KOPT-K1 (cell line): ENCODE results near the gene ZBTB16.

ENCODE experiments used
- H3K27ac ChIP-seq: fragments of 200-600 bp; sonication (generic); 2 replicates; pipeline ENCODE4 v1.5.1; 2016; ENCODE audit warnings: antibody characterized with exemption, mild to moderate bottlenecking, low read depth, low read length; ENCODE audit not compliant: poor library complexity, severe bottlenecking
- H3K36me3 ChIP-seq: fragments of 200-600 bp; sonication (generic); 2 replicates; pipeline ENCODE4 v1.5.1; 2017; ENCODE audit warnings: antibody characterized with exemption, mild to moderate bottlenecking, low read length, moderate library complexity; ENCODE audit not compliant: insufficient read depth
- H3K9me3 ChIP-seq: fragments of 200-600 bp; sonication (generic); 2 replicates; pipeline ENCODE4 v1.5.1; 2017; ENCODE audit warnings: antibody characterized with exemption, low read length, mild to moderate bottlenecking; ENCODE audit not compliant: insufficient read depth, poor library complexity, severe bottlenecking

The ZBTB16 gene

DNA sequence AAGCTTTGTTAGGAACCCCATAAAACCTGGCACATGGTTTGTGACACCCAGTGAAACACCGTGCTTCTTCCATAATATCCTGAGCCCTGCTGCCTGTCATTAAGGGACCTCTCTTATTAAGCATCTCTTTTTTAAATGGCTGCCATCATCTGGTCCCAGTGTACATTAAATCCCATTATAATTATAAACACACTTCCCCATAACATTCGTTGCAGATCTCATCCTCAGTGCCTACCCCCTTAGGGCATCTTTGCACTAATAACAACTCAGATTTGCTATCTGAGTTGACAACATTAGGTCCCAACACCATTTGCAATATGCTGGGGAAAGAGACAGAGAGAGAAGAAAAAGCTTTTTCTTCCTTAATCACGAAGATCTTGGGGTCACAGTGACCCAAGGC is 4.7 kb upstream of the ZBTB16 start:
- Histone ChIP-seq H3K27ac (no peak overlapping the region), H3K9me3 (peaks cover 12% of the 10 kb centered on the region), H3K36me3 (no peaks in the 10 kb centered on the region)

DNA sequence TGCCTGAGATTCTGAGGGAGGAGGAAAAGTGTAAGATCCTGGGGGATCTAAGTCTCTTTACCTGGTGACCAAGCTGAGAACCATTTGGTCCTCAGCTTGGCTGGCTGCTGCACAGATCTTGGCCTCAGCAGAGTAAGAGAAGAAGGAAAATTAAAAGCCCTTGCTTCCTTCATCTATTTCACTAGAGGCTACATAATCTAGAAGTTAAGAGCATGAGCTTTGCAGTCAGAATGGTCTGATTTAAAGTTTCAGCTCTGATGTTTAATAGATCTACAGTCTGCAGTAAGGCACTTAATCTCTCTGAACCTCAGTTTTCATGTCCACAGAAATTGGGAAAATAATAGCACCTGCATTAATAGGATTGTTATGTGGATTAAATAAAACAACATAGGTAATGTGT is 3.1 kb upstream of the ZBTB16 start:
- Histone ChIP-seq H3K36me3 (no peaks in the 10 kb centered on the region), H3K27ac (no peak overlapping the region), H3K9me3 (peaks cover 16% of the 10 kb centered on the region)

DNA sequence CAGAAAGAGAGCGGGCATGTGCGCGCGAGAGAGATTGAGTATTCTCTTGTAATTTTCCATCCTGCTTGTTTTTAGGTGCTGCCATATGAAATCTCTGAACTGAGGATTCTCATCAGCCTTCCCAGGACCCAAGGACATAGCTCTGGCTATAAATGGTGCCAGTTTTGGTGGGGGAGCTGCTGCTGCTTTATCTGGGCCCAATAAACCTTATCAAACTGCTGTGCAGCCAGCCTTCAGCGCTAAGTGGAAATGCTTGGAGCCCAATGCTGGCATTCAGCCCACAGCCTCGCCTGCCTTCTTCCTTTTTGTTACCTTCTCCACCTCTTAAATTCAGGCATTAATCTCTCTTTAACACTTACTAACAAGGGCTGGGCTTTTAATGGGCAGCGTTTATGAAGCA is 2.4 kb upstream of the ZBTB16 start:
- peaks cover 16% of the 10 kb centered on the region for H3K9me3 ChIP-seq
- no peaks in the 10 kb centered on the region for H3K36me3 ChIP-seq
- H3K27ac ChIP-seq, result no peak overlapping the region

DNA sequence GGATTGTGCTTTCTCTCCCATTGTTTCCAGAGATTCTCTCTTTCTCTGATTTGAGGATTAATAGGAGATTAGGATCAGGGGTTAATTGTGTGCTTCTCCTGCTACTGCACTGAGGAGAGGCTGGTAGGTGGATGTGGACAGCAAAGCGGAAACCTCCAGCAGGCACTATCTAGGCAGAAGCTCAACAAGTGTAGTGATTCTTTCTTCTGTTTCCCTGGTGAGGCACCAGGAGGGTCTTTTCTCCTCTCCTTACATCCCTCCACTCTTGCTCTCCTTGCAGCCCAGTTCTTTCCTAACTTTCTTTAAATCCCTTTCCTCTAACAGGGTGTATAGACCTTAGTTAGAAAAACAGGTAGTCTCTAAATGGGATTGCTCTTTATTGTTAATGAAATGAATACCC is 1.9 kb upstream of the ZBTB16 start:
- Histone ChIP-seq H3K36me3 (no peaks in the 10 kb centered on the region), H3K9me3 (peaks cover 16% of the 10 kb centered on the region), H3K27ac (no peak overlapping the region)

DNA sequence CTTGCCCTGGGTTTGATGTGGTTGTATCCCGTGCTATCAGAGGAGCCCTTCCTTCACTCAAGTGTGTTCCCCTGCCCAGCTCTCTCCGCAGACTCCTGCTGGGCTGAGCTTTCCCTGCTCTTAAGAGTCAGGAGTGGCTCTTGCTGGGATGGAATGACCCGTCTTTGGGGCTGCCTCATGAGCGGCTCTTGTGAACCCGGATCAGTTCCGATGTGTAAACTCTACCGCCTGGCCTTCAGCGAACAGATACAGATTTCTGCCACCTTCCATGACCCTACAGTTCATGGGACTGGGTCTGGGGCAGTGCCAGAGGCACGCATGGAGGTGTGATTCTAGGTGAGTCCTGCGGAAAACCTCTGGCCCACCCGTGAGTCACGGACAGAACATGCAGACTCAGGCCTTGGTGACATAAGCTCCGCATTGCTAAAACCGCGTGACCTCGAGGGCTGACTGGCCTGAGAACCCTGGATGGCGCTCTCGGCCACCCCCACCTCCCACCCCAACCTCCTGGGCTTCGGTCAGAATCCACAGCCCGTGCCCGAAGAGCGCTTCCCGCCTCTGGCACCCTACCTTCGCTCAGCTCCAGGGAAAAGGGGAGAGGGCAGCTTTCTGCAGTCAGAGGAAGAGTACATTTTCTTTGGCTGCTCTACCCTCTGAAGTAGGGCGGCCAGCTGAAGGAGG is 1.3 kb upstream of the ZBTB16 start:
- H3K9me3 ChIP-seq, result peaks cover 16% of the 10 kb centered on the region
- no peak overlapping the region for H3K27ac ChIP-seq
- H3K36me3 ChIP-seq, result no peaks in the 10 kb centered on the region

DNA sequence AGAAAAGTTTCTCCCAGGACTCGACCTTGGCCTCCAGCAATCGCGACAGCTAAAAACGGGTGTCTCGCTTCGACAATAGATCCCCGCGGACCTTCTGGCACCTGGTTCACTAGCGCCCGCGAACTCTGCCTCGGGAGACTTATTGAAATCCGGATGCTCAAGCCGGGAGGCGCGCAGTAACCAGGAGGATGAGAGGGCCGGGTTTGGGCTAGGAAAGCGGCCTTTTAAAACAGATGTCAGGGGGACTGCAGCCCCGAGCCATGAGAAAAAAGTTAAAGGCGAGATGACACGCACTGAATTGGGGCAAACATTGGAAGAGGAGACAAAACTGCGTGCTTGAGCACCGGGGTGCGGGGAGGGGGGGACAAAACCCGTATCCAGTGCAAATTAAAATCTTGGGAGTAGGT is 637 bp upstream of the ZBTB16 start:
- peaks cover 16% of the 10 kb centered on the region for H3K9me3 ChIP-seq
- no peaks in the 10 kb centered on the region for H3K36me3 ChIP-seq
- H3K27ac ChIP-seq, result no peak overlapping the region

DNA sequence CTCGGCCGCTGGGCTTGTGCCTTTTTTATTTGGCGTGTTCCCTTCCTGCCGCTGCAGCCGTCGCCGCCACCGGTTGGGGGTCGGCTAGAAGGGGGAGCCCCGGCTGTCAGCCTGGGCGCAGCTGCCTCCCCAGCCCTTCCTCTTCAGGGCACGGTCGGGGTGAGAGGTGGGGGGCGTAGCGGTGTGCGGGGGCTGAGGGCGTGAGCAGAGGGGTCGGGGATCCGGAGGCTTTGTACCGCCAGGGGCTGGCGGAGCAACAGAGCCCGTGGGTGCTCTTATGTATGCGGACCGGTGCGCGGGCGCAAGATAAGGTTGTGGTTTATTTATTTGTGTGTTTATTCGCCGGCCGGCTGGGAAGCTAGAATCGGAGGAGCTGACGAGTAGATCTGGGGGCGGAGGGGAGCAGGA is 477 bp downstream of the ZBTB16 start:
- Histone ChIP-seq H3K27ac (no peak overlapping the region), H3K36me3 (no peaks in the 10 kb centered on the region), H3K9me3 (peaks cover 16% of the 10 kb centered on the region)

DNA sequence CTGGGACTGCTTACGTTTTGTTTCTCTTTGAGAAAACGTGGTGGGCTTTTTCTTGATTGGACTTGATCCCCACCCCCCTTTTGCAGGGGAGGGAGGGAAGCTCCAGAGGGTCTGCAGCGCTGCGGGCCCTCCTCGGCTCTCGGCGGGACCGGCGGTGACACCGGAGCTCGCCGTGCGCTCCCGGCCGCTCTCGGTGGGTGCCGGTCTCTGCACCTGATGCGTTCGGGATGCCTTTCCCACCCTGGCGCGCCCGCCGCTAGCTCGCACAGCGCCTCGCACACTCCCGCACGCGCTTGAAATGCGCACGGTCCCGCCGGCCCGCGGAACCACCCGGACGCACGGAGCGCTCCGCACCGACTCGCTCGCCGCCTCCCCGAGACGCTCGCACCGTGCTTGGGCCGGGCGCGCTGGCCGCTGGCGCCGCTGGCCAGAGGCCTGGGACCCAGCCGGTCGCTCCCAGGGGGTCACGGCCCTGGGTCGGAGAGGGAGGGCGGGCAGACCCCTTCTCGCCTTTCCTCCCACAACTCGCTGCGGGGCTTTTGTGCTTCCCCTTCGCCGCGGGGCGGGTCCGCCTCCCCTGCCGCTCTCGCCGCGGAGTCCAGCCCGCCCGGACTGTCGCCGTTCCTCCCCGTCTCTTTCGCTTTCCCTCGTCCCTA is 1.0 kb downstream of the ZBTB16 start:
- Histone ChIP-seq H3K27ac (no peak overlapping the region), H3K36me3 (no peaks in the 10 kb centered on the region), H3K9me3 (peaks cover 16% of the 10 kb centered on the region)

DNA sequence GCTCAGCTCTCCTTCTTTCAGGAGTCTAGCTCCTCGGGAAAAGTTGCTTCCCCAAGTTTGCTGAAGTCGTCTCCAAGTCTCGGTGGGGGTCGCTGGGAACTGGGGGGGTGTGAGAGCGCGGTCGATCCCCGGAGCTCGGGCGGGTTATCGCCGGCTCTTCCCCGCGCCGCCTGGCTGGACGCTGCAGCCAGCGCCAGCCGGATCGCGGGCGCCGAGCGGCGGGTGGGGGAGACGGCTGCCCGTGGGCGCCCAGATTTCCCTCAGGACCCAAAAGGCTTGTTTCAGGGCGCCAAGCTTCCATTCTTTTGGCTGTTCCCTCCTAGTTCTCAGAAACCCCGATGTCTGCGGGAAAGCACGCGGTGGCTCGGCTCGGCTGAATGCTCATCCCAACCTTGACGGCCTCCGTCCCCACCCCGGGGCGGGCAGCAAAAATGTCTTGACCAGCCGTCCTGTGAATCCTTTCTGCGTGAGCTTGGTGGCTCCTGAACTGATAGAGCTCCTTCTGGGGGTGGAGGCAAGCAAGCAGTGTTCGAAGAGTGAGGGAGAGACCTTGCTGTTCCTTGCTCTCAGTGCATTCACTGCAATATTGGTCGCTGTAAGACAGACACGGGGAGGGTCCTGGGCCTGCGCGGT is 1.7 kb downstream of the ZBTB16 start:
- Histone ChIP-seq H3K9me3 (peaks cover 16% of the 10 kb centered on the region), H3K27ac (no peak overlapping the region), H3K36me3 (no peaks in the 10 kb centered on the region)

DNA sequence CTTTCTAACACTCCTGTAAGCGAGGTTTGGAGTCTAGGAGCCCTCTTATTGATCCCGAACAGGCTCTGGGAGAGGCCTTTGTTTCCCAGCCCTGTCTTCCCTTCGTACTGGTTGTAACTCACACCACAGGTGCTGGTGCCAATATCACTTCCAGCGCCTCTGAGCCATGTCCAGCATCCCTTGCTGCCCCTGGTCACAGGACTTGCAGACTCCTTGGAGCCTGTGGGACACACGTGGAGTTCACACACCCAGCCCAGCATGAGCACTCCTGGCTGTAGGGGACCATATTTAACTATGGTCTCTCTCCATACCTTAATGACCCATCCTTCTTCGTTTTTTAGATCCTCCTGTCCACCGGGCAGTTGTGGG is 2.2 kb downstream of the ZBTB16 start:
- Histone ChIP-seq H3K9me3 (peaks cover 16% of the 10 kb centered on the region), H3K36me3 (no peaks in the 10 kb centered on the region), H3K27ac (no peak overlapping the region)

DNA sequence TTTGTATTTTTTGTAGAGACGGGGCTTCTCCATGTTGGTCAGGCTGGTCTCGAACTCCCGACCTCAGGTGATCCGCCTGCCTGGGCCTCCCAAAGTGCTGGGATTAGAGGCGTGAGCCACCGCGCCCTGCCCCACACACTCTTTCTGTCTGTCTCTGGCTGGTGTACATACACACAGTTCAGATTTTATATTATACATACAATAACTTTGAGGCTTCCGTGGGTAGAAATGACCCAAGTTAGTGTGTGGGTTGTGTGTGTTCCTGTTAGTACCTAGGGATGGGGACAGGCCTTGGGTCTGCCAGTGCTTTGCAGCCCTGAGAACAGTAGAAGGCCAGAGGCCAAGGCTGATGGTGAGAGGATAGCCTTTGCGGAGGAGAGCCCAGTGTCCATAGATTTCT is 2.8 kb downstream of the ZBTB16 start:
- Histone ChIP-seq H3K9me3 (peaks cover 16% of the 10 kb centered on the region), H3K27ac (no peak overlapping the region), H3K36me3 (no peaks in the 10 kb centered on the region)

DNA sequence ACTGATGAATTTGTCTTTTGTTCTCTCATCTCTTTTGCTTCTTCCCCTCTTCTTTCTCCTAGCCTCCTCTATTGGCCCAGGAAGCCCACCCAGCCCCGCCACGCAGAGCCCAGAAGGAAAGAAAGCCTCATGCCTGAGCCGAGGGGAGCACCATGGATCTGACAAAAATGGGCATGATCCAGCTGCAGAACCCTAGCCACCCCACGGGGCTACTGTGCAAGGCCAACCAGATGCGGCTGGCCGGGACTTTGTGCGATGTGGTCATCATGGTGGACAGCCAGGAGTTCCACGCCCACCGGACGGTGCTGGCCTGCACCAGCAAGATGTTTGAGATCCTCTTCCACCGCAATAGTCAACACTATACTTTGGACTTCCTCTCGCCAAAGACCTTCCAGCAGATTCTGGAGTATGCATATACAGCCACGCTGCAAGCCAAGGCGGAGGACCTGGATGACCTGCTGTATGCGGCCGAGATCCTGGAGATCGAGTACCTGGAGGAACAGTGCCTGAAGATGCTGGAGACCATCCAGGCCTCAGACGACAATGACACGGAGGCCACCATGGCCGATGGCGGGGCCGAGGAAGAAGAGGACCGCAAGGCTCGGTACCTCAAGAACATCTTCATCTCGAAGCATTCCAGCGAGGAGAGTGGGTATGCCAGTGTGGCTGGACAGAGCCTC is 3.8 kb downstream of the ZBTB16 start:
- no peak overlapping the region for H3K27ac ChIP-seq
- H3K9me3 ChIP-seq, result peaks cover 14% of the 10 kb centered on the region
- H3K36me3 ChIP-seq, result no peaks in the 10 kb centered on the region

DNA sequence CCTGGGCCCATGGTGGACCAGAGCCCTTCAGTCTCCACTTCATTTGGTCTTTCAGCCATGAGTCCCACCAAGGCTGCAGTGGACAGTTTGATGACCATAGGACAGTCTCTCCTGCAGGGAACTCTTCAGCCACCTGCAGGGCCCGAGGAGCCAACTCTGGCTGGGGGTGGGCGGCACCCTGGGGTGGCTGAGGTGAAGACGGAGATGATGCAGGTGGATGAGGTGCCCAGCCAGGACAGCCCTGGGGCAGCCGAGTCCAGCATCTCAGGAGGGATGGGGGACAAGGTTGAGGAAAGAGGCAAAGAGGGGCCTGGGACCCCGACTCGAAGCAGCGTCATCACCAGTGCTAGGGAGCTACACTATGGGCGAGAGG is 4.3 kb downstream of the ZBTB16 start:
- H3K36me3 ChIP-seq, result no peaks in the 10 kb centered on the region
- peaks cover 9% of the 10 kb centered on the region for H3K9me3 ChIP-seq
- no peak overlapping the region for H3K27ac ChIP-seq

DNA sequence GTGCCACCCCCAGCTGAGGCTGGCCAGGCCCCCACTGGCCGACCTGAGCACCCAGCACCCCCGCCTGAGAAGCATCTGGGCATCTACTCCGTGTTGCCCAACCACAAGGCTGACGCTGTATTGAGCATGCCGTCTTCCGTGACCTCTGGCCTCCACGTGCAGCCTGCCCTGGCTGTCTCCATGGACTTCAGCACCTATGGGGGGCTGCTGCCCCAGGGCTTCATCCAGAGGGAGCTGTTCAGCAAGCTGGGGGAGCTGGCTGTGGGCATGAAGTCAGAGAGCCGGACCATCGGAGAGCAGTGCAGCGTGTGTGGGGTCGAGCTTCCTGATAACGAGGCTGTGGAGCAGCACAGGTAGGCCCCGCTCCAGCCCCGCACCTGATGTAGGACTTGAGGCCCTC is 4.7 kb downstream of the ZBTB16 start:
- Histone ChIP-seq H3K9me3 (peaks cover 5% of the 10 kb centered on the region), H3K36me3 (no peaks in the 10 kb centered on the region), H3K27ac (no peak overlapping the region)

DNA sequence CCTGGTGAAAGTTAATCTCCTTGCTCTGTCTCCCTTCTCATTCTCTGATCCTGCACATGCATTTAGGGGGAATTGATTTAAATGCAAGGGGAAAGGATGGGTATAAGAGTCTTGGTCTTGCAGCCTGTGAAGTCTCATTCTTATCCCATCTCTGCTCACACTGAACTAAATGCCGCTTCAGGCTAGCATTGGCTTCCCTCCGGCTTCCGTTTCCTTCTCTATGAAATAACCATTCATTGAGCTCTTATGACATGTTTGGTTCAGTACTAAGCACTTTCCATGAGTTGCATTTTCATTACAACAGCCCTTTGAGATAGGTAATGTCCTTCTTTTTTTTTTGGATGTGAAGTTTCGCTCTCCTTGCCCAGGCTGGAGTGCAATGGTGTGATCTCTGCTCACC is 5.6 kb downstream of the ZBTB16 start:
- H3K9me3 ChIP-seq, result peaks cover 4% of the 10 kb centered on the region
- no peak overlapping the region for H3K27ac ChIP-seq
- no peaks in the 10 kb centered on the region for H3K36me3 ChIP-seq
